ENCODE measurements around the gene STIP1.

The STIP1 gene

DNA sequence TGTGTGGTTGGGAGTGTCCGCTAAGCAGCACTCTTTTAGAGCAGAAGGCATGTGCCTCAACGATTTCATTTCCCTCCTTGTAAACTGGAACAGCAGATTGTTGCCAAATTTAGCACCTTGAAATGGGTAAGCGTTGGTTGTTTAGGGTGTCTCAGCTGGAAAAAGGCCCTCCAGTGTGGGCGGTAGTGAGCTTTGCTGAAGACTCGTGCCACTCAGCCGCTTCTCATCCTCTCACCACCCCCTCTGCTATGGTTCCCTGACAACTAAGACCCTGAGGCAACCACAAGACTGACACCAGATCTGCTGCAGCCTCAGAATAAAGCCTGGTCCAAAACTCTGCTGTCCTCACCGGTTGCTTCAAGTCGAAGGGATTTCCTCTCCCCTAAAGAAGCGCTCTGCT is 10.7 kb downstream of the STIP1 start:
- peak in 1 of 51 donors; percentile 53 for DNase-seq

DNA sequence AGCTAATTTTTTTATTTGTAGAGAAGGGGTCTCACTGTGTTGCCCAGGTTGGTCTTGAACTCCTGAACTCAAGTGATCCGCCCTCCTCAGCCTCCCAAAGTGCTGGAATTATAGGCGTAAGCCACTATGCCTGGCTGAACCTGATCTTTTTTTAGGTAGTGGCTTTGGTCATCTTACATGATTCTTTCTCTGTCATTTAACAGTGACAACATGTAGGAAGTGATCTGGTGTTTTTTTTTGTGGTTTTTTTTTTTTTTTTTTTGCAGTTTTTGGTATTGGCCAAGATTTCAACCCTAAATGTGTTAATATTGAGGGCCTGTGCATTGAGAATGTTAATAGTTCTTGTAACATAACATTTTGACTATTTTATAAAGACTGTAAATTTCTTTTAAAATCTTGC is 12.5 kb downstream of the STIP1 start:
- DNase-seq = no peak

DNA sequence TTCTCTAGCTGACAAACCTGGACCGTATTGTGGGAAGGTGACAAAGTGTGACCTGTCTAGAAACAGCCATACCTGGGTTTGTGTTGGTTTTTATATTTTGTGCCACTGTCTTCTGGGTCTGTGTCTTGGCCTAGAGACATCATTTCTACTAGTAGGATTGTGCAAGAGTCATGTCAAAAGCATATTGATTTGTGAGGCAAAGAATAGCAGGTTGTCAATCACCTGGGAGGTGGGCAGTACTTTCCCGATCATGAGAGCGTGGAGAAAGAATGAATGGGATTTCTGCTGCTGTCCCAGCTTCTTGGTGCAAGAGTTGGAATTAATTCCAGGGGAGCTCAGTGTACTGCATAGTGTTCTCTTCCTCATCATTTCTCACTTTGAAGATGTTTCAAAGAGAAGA is 15.6 kb downstream of the STIP1 start:
- no peak for DNase-seq

DNA sequence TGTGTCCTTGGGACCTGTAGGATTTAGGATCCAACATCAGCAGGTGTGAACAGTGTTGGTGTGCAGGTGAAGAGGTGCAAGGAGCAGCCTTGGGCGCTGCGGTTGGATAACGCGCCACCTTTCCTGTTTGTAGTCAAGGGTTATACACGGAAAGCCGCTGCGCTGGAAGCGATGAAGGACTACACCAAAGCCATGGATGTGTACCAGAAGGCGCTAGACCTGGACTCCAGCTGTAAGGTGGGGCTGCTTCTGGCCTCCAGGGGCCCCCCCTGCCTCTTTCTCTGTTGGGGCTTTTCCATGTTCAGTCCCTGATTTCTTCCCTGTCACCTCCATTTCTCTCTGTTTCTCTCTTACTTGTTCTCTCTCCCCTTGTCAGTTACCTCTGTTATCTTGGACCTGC is 17.0 kb downstream of the STIP1 start:
- DNase-seq = no peak

DNA sequence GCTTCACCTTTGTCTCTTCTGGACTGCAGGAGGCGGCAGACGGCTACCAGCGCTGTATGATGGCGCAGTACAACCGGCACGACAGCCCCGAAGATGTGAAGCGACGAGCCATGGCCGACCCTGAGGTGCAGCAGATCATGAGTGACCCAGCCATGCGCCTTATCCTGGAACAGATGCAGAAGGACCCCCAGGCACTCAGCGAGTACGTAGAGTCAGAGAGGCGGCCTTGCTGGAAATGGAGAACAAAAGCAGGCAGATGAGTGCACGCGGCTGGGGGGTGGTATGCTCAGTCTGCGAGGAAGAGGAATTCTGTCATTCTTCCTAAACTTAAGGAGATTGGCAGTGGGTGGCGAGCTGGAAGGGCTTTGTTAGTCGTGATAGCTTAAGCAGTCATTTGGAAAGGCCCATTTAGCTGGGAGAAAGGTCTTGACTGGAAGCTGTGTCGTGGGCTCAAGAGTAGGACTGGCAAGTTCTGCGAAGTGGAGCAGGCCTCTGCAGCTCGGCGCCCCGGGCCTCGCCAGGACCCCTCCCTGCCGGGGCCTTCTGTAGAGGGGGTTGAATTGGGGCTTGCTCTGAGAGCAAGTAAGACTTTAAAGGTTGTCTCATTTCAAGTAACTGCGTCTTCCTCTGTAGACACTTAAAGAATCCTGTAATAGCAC is 17.6 kb downstream of the STIP1 start:
- no peak for DNase-seq

DNA sequence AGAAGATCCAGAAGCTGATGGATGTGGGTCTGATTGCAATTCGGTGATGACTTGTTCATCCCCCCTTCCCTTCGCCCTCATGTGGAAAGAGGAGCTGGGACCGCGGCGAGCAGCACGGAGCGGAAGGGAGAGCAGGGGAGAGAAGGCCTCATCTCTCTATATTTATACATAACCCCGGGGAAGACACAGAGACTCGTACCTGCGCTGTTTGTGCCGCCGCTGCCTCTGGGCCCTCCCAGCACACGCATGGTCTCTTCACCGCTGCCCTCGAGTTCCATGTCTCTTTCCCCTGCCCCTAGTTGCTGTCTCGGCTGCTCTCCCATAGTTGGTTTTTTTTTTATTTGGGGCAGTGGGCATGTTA is 18.1 kb downstream of the STIP1 start:
- no peak for DNase-seq

DNA sequence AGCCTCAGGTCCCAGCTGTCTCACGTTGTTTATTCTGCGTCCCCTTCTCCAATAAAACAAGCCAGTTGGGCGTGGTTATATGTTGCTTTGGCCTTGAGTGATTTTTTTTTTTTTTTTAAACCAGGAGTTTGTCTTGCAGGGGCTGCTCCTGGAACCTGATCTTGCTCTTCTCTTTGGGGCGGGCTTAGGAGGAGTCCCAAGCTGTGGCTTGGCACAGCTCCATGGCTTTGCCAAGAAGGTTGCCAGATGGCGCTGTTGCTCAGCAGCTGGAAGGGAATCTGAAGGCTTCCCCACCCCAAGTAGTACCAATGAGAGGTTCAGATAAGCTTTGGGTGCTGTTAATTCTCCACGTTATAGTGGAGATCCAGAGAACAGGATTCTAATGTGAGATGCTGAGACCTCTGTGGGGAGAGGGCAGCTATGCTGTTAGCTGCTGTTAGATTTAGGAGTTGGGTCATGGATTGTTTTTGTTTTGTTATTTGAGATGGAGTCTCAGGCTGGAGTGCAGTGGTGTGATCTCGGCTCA is 18.6 kb downstream of the STIP1 start:
- peak in 42 of 51 donors; percentile 14 to 86 (median 66) for DNase-seq

DNA sequence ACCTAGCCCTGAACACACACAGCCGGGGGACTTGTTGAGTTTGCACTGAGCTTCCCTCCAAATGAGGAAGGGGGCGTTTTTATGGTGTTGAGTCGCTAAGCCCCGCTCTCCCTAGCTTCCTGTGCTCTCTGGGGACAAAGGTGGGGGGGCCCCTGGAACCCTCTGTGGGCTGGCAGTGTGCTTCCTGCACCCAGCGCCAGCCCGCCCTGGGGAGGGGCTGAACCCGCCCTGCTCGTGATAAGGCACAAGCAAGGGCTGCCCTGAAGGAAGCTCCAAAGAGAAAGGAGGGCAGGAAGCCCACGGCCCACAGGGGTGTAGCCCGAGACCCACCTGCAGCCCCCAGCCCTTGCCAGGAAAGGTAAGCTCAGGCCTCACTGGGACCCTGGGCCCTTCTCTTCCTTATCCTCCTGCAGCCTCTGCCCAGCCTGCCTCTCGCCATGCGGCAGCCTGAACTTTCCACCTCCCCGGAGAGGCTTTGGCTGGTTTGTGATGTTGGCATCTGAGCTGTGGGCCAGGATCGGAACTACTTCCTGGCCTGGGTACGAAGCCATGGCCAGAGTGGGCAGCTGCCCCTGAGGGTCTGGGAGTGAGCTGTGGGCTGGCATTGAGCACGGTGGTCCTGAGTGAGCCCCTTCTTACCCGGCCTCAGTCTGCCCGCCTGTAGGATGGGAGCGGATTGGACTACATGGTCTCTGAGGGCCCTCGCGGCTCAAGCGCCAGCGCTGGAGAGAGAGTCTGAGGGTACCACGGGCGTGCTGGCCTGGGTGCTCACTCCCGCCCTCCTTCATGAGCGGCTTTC is 20.7 kb downstream of the STIP1 start, which contains the start of gene FERMT3:
FERMT3 (plus strand) TSS at position 265 of the 799 bp plus-strand sequence. CDS start 644 bp downstream, outside the sequence.
- peak in 9 of 51 donors; percentile 12 to 30 (median 23) for DNase-seq

DNA sequence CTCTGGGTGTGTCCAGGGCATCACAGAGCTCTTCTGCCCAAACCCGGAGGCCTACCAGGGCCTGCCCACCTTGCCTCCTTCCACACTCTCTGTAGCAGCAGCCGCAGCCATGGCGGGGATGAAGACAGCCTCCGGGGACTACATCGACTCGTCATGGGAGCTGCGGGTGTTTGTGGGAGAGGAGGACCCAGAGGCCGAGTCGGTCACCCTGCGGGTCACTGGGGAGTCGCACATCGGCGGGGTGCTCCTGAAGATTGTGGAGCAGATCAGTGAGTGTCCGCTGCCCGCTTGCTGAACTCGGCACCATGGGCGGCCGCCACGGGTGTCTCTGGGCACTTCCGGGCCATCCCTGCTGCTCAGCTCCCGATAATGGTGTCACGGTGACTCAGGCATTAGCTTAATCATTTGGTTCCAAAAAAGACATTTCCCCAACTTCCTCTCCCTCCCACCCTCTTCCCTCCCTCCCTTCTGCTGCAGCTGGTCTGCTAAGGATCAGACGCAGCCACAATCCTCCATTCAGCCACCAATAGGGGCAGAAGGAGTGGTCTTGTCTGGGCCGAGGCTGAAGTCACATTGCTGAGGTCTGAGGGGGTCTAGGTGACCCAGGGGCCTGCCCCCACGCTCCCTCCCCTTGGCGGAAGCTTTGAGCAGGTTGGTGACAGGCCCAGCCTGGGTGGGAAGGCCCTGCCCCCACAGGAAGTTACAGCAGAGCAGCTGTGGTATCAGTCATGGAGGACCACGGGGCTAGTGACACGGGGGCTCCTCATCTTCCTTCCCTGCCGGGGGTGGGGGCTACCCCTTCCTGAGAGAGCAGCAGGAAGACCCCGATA is 21.5 kb downstream of the STIP1 start:
- peak in 9 of 51 donors; percentile 18 to 73 (median 41) for DNase-seq

DNA sequence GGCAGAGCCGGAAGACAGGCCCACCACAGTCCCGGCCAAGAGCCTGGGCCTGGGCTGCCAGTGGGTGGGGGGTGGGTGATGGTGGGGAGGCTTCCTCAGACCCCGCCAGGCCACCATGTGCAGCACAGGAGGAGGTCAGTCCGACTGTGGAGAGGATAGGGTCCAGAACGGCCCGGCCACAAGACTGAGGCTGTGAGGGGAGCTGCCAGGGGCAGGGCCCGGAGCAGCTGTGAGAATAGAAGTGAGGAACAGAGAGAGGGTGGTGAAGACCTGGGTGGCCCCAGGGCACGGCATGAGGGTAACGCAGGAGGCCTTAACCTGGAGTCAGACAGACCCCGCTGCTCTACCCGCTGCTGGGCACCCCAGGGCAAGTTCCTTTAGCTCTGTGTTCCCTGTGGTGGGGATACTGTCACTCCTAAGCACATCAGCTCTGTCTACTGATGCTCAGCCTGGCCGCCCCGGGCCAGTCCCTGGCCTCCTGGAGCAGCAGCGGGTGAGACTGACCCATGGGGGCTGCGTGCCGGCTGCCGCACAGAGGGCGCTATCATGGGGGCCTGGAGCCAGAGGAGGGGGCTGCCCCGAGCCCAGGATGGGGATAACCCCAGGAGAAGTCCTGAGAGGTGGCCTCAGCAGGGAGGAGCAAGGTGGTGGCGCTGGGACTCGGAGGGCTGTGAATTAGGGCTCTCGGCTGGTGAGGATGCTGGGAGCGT is 22.3 kb downstream of the STIP1 start:
- DNase-seq = no peak

DNA sequence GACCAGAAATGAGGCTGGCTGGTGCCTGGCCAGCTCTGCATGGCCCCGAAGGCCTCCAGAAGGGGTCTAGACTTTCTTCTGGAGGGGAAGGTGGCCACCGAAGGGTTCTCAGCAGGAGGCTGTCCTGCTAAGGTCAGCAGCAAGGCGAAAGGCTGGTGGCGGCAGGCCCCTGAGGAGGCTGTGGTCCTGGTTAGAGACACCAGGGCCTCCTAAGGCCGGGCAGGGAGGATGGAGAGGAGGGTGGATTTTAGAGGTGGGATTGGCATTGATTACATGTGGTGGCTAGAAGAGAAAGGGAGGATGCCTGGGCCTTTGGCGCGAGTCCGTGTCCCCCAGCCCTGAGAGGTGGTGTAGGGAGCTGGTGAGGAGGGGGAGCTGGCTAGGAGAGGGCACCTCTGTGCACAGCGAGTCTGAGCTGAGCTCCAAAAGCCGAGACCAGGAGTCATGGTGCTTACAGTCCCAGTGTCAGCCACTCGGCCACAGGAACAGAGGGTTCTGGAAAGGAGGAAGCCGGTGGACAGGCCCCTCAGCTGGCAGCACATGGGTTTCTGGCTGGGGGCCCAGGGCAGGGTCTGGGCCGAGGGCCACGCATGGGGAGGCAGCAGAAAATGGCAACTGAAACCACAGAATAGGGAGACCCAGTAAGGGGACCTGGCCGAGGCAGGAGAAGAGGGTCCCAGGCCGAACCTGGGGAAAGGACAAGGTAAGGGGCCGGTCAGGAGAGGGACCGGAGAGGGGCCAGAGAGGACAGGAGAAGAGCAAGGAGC is 23.0 kb downstream of the STIP1 start:
- peak in 4 of 51 donors; percentile 20 to 36 (median 25) for DNase-seq

DNA sequence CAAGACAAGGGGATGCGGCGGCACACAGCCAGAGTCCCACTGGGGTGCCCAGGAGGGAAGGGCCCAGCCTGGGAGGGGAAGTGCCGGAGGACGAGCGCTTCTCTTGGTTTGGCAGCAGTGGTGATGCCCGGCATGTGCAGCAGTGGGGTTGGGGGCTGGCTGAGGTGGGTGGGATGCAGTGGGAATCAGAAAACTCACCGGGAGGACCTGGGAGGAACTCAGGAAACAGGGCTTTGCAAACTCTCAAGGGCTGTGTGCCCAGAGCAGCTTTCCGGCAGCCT is 23.5 kb downstream of the STIP1 start:
- DNase-seq = no peak

DNA sequence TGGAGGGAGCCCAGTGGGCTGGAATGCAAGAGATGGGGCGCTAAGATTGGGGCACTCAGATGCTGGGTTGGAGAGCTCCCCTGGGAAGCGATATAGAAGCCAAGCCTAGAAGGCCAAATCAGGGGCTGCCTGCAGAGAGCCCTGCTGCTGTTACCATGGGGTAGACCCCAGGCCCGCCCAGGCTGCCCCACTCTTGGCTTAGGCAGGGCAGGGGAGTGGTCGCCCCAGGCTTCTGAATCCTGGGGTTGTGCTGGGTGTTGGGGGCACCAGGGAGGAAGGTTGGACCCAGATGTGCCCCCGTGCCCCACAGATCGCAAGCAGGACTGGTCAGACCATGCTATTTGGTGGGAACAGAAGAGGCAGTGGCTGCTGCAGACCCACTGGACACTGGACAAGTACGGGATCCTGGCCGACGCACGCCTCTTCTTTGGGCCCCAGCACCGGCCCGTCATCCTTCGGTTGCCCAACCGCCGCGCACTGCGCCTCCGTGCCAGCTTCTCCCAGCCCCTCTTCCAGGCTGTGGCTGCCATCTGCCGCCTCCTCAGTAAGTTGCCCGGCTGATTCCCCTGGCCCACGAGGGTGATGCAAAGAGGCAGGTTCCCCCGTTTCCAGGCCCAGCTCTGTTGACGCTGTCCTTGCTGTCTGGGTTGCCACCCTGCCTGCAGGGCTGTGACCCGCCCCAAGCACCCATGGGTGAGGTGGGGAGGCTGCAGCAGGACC is 24.5 kb downstream of the STIP1 start:
- DNase-seq = no peak

DNA sequence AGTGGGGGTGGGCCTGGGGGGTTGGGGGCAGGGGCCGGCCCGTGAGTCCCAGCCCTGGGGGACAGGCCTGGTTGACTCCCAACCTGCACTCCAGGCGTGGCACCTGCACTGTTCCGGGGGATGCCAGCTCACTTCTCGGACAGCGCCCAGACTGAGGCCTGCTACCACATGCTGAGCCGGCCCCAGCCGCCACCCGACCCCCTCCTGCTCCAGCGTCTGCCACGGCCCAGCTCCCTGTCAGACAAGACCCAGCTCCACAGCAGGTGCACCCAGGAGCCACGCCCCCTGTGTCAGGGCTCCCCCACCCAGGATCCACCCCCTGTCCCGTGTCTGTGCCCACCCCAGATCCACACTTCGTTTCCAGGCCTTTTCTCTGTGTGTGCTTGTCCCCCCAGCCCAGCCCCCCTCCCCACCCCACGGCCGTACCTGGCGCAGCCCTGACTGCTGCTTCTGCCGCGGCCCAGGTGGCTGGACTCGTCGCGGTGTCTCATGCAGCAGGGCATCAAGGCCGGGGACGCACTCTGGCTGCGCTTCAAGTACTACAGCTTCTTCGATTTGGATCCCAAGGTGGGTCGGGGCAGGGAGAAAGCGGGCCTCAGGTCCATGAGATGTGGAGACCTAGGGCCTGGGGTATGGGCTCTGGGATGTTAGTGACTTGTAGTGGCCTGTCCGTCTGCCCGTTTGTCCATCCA is 25.4 kb downstream of the STIP1 start:
- no peak for DNase-seq

DNA sequence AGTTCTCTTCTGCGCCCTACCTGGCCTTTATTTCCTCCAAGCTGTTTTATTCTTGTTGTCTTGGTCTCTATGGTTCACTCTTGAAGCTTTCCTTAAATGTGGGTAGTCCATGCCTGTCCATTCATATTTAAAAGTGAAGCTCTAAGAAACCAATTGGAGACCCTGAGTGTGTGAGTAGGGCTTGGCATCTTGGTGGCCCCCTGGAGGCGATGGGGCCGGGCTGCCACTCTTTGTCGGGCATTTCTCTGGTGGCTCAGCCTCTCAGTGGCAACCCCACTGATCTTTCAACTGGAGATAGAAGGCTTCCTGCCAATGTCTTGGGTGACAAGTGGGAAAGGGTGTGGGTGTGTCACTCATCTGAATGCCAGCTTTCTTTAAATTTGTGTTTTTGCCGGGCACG is 30.9 kb downstream of the STIP1 start:
- no peak for DNase-seq

DNA sequence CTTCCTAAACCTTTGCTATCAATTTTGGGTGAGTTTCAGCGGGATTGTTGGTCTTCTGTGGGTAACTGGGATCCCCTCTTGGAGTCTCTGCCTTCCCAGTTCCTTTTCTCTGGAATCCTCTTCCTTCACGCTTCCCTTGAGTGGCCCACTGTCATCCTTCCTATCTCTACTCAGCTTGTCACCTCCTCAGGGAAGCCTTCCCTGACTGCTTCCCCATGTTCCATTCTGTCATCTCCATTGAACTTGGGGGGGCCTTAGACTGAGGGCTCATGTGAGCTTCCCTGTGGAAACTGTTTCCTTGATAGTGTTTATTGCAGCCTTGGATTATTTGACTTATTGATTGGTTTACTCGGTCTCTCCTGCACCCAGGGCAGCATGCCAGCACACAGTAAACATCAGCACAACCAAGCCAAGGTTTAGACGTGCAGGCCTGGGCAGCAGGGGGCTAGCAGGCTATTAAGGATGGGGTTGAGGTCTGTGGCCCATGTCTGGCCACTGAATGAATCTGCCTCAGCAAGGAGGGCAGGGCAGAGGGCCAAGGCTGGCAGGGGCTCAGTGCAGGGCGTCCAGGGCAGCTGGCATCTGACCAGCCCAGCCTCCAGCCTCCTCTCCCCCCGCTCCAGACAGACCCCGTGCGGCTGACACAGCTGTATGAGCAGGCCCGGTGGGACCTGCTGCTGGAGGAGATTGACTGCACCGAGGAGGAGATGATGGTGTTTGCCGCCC is 32.8 kb downstream of the STIP1 start:
- DNase-seq = no peak

DNA sequence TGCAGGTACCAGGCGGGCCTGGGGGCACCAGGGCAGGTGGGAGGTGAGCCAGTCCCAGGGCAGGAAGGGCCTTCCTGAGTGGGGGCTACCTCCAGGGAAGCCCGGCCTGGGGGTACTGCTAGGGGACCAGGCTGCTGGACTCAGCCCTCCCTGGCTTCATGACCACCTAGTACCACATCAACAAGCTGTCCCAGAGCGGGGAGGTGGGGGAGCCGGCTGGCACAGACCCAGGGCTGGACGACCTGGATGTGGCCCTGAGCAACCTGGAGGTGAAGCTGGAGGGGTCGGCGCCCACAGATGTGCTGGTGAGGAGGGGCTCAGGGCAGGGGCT is 33.3 kb downstream of the STIP1 start:
- no peak for DNase-seq

DNA sequence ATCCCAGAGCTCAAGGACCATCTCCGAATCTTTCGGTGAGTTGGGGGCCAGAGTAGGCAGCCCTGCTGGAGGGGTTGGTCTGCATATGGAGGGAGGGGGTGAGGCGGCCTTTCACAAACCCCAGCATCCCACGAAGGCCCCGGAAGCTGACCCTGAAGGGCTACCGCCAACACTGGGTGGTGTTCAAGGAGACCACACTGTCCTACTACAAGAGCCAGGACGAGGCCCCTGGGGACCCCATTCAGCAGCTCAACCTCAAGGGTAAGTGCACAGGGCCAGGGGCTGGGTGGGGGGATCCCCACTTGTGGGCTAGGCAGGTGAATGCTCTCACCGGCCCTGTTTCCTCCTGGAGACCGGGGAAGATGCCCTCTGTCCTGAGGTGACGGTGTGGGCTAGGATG is 33.8 kb downstream of the STIP1 start:
- DNase-seq = no peak

DNA sequence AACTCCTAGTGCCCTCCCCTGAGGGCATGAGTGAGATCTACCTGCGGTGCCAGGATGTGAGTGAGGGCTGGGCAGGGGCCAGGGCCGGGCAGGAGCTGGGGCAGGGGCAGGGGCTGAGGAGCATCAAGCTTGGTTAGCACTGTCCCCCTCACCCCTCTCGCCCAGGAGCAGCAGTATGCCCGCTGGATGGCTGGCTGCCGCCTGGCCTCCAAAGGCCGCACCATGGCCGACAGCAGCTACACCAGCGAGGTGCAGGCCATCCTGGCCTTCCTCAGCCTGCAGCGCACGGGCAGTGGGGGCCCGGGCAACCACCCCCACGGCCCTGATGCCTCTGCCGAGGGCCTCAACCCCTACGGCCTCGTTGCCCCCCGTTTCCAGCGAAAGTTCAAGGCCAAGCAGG is 34.3 kb downstream of the STIP1 start:
- DNase-seq = no peak

Data from hypothalamus (tissue), 51 donors.